ENCODE measurements around the gene ACER3. TPM values are rescaled to one million over a fixed set of nuclear protein-coding genes. Genes with fewer than 3 reads are reported as not detected.

ACER3 gene
- total RNA-seq, 1 donor from 2014 or later: 17.3 TPM

- H3K27ac Mint-ChIP-seq (ENCODE audit: unreplicated experiment): no peak overlapping the region
- H3K36me3 Mint-ChIP-seq (ENCODE audit: low read depth, unreplicated experiment): no peaks in the 10 kb centered on the region
- H3K27me3 Mint-ChIP-seq (ENCODE audit: unreplicated experiment): no peaks in the 10 kb centered on the region
- TF ChIP-seq CTCF (IDR thresholded peaks at IDR 0.05; ENCODE audit: unreplicated experiment): no peak
- no peak for DNase-seq (ENCODE audit: low spot score)
- no peak overlapping the region for H3K4me3 Mint-ChIP-seq (ENCODE audit: unreplicated experiment)
- no peaks in the 10 kb centered on the region for H3K4me1 Mint-ChIP-seq (ENCODE audit: unreplicated experiment)
- H3K9me3 Mint-ChIP-seq (ENCODE audit: unreplicated experiment): no peaks in the 10 kb centered on the region
Observed at GRCh38 chr11:76844511-76844910, 16.2 kb upstream of the ACER3 start.

- H3K27ac Mint-ChIP-seq (ENCODE audit: unreplicated experiment): no peak overlapping the region
- no peaks in the 10 kb centered on the region for H3K27me3 Mint-ChIP-seq (ENCODE audit: unreplicated experiment)
- no peak overlapping the region for H3K4me3 Mint-ChIP-seq (ENCODE audit: unreplicated experiment)
- no peak for TF ChIP-seq CTCF (IDR thresholded peaks at IDR 0.05; ENCODE audit: unreplicated experiment)
- no peak for DNase-seq (ENCODE audit: low spot score)
- H3K4me1 Mint-ChIP-seq (ENCODE audit: unreplicated experiment): no peaks in the 10 kb centered on the region
- H3K9me3 Mint-ChIP-seq (ENCODE audit: unreplicated experiment): no peaks in the 10 kb centered on the region
- H3K36me3 Mint-ChIP-seq (ENCODE audit: low read depth, unreplicated experiment): no peaks in the 10 kb centered on the region
Observed at GRCh38 chr11:76845069-76845468, 15.6 kb upstream of the ACER3 start.

- no peaks in the 10 kb centered on the region for H3K36me3 Mint-ChIP-seq (ENCODE audit: low read depth, unreplicated experiment)
- no peak for DNase-seq (ENCODE audit: low spot score)
- no peaks in the 10 kb centered on the region for H3K27me3 Mint-ChIP-seq (ENCODE audit: unreplicated experiment)
- H3K9me3 Mint-ChIP-seq (ENCODE audit: unreplicated experiment): no peaks in the 10 kb centered on the region
- no peak overlapping the region for H3K4me3 Mint-ChIP-seq (ENCODE audit: unreplicated experiment)
- no peak overlapping the region for H3K27ac Mint-ChIP-seq (ENCODE audit: unreplicated experiment)
- no peak for TF ChIP-seq CTCF (IDR thresholded peaks at IDR 0.05; ENCODE audit: unreplicated experiment)
- H3K4me1 Mint-ChIP-seq (ENCODE audit: unreplicated experiment): no peaks in the 10 kb centered on the region
Observed at GRCh38 chr11:76846441-76846840, 14.3 kb upstream of the ACER3 start.

- no peaks in the 10 kb centered on the region for H3K4me1 Mint-ChIP-seq (ENCODE audit: unreplicated experiment)
- no peaks in the 10 kb centered on the region for H3K27me3 Mint-ChIP-seq (ENCODE audit: unreplicated experiment)
- H3K36me3 Mint-ChIP-seq (ENCODE audit: low read depth, unreplicated experiment): no peaks in the 10 kb centered on the region
- H3K9me3 Mint-ChIP-seq (ENCODE audit: unreplicated experiment): no peaks in the 10 kb centered on the region
- DNase-seq (ENCODE audit: low spot score): no peak
- no peak overlapping the region for H3K4me3 Mint-ChIP-seq (ENCODE audit: unreplicated experiment)
- H3K27ac Mint-ChIP-seq (ENCODE audit: unreplicated experiment): no peak overlapping the region
- TF ChIP-seq CTCF (IDR thresholded peaks at IDR 0.05; ENCODE audit: unreplicated experiment): no peak
Observed at GRCh38 chr11:76849376-76849775, 11.3 kb upstream of the ACER3 start.

GRCh38 chr11:76850130-76850529 is 10.6 kb upstream of the ACER3 start:
- no peaks in the 10 kb centered on the region for H3K36me3 Mint-ChIP-seq (ENCODE audit: low read depth, unreplicated experiment)
- TF ChIP-seq CTCF (IDR thresholded peaks at IDR 0.05; ENCODE audit: unreplicated experiment): no peak
- DNase-seq (ENCODE audit: low spot score): no peak
- no peak overlapping the region for H3K27ac Mint-ChIP-seq (ENCODE audit: unreplicated experiment)
- no peaks in the 10 kb centered on the region for H3K9me3 Mint-ChIP-seq (ENCODE audit: unreplicated experiment)
- no peak overlapping the region for H3K4me3 Mint-ChIP-seq (ENCODE audit: unreplicated experiment)
- H3K27me3 Mint-ChIP-seq (ENCODE audit: unreplicated experiment): no peaks in the 10 kb centered on the region
- H3K4me1 Mint-ChIP-seq (ENCODE audit: unreplicated experiment): no peaks in the 10 kb centered on the region

All from endothelial cell (in vitro differentiated cells).